ENCODE data around the gene XAGE1B. TPM values are rescaled to one million over a fixed set of nuclear protein-coding genes. Genes with fewer than 3 reads are reported as not detected.

The XAGE1B gene
- total RNA-seq, 1 experiment from 2014 or later: 5.7 TPM

Other genes starting within 250 kb of the XAGE1B start
- not detected in 2 replicates for gene XAGE2, start 148.0 kb downstream of the XAGE1B start, total RNA-seq (2014; rRNA removed; shearing (Covaris generic))
- gene XAGE1A, start 21.3 kb downstream of the XAGE1B start, total RNA-seq (2014; rRNA removed; shearing (Covaris generic)): 4.5 and 5.7 TPM in 2 replicates
- not detected in 2 replicates for gene SSX7, start 137.8 kb upstream of the XAGE1B start, total RNA-seq (2014; rRNA removed; shearing (Covaris generic))
- gene SSX2, start 190.1 kb upstream of the XAGE1B start, total RNA-seq (2014; rRNA removed; shearing (Covaris generic)): not detected in 2 replicates
- gene SSX2B, start 234.2 kb upstream of the XAGE1B start, total RNA-seq (2014; rRNA removed; shearing (Covaris generic)): 1.5 and 2.6 TPM in 2 replicates

Data from Daoy (cell line).